Smooth muscle cell of bladder (primary cell): ENCODE results near the gene KANSL3. TPM values are rescaled to one million over a fixed set of nuclear protein-coding genes. Genes with fewer than 3 reads are reported as not detected.

Experiments
- total RNA-seq: library from RNA; depleted of rRNA; stranded (reverse); fragments of >200 nt; gene quantifications from 2 replicates; pipeline ENCODE4 v1.2.3, GENCODE V29; 2014

Gene KANSL3
- total RNA-seq, result 31.6 and 34.2 TPM in 2 replicates

GRCh38 chr2:96638144-96639121 lies at the start of gene KANSL3:
Gene KANSL3 (minus strand): TSS chr2:96638312. CDS start chr2:96637135, 1,177 bp downstream.

GRCh38 chr2:96642564-96643360 lies 4.7 kb upstream of the KANSL3 start, which contains the start of gene FER1L5:
Gene FER1L5 (plus strand): TSS chr2:96642764. CDS start chr2:96642837, 73 bp downstream.

Other genes with a start within 250 kb of the KANSL3 start
- not detected in 2 replicates for gene NEURL3, start 133.0 kb downstream of the KANSL3 start, total RNA-seq
- 3.7 and 4.7 TPM in 2 replicates for gene ARID5A, start 101.6 kb downstream of the KANSL3 start, total RNA-seq
- 1.3 and 1.4 TPM in 2 replicates for gene FER1L5, start 4.5 kb upstream of the KANSL3 start, total RNA-seq
- gene LMAN2L, start 101.8 kb upstream of the KANSL3 start, total RNA-seq, result 26.2 and 33.5 TPM in 2 replicates
- 2.1 and 2.2 TPM in 2 replicates for gene CNNM4, start 122.6 kb upstream of the KANSL3 start, total RNA-seq
- 4.6 and 7.0 TPM in 2 replicates for gene CNNM3, start 178.0 kb upstream of the KANSL3 start, total RNA-seq
- gene ANKRD23, start 205.7 kb upstream of the KANSL3 start, total RNA-seq, result 1.00 and 1.3 TPM in 2 replicates
- gene ANKRD39, start 219.7 kb upstream of the KANSL3 start, total RNA-seq, result 6.3 and 6.4 TPM in 2 replicates
- gene SEMA4C, start 231.8 kb upstream of the KANSL3 start, total RNA-seq, result 18.3 and 22.1 TPM in 2 replicates